ENCODE results near the gene GZMM. TPM values are rescaled to one million over a fixed set of nuclear protein-coding genes. Genes with fewer than 3 reads are reported as not detected.

Gene GZMM
- total RNA-seq, 1 experiment from 2014 or later: not detected

GRCh38 chr19:573519-573825 lies 29.6 kb downstream of the GZMM start:
- ChIA-PET CTCF (no interaction called here), POLR2A (ENCODE audit: unreplicated experiment) (no interaction called here)
- DNase-seq: no peak
- H3F3A ChIP-seq (ENCODE audit: low read length, unreplicated experiment): no peaks in the 10 kb centered on the region
- ATAC-seq: no peak
- H3K9me2 ChIP-seq (replicated peaks; ENCODE audit: low read length): no peaks in the 10 kb centered on the region
- peak overlapping the region; percentile 18; the same call in 1 of the 2 replicates for H3K27ac ChIP-seq (ENCODE audit: low read length)
- no peaks in the 10 kb centered on the region; the same call in 1 of the 2 replicates for H3K36me3 ChIP-seq (ENCODE audit: low read depth, low read length)
- H4K20me1 ChIP-seq (ENCODE audit: low read length): peaks cover 49% of the 10 kb centered on the region
- peak overlapping the region; percentile 93 for H3K4me3 ChIP-seq (ENCODE audit: low read length)
- peaks cover 20% of the 10 kb centered on the region for H3K4me1 ChIP-seq (ENCODE audit: insufficient read depth, low read length)
- H3K4me2 ChIP-seq (ENCODE audit: low read length): peak overlapping the region; percentile 98
- peak overlapping the region; percentile 97 for H3K9ac ChIP-seq (ENCODE audit: low read length)
- no peak overlapping the region for H2AFZ ChIP-seq (ENCODE audit: low read length)
- no peak for TF ChIP-seq EZH2 (IDR thresholded peaks at IDR 0.05; ENCODE audit: low read length, unreplicated experiment)
- TF ChIP-seq CTCF (conservative IDR thresholded peaks at IDR 0.05; ENCODE audit: low read depth, low read length): no peak
- TF ChIP-seq EZH2phosphoT487 (IDR thresholded peaks at IDR 0.05; ENCODE audit: borderline replicate concordance, low read length): no peak
- no TSS peak for BruUV-seq (replicated peaks)
- H3K27me3 ChIP-seq (ENCODE audit: low read length): no peaks in the 10 kb centered on the region
- no peaks in the 10 kb centered on the region for H3K9me3 ChIP-seq (ENCODE audit: low read length)
- peaks cover 60% of the 10 kb centered on the region for H3K79me2 ChIP-seq (ENCODE audit: low read length)
- intact Hi-C loops (cut with micrococcal nuclease): loop anchor here (10.0 kb wide), 1 partner anchor 61 kb away; the partner anchor contains the start of genes FGF22 and POLRMT

- peaks cover 20% of the 10 kb centered on the region for H3K4me1 ChIP-seq (ENCODE audit: insufficient read depth, low read length)
- peak overlapping the region; percentile 54 for H3K9ac ChIP-seq (ENCODE audit: low read length)
- peak overlapping the region; percentile 98 for H3K4me2 ChIP-seq (ENCODE audit: low read length)
- H3K27ac ChIP-seq (ENCODE audit: low read length): peak overlapping the region; percentile 69
- H3K27me3 ChIP-seq (ENCODE audit: low read length): no peaks in the 10 kb centered on the region
- ChIA-PET CTCF (interaction anchor here (0.5 to 0.6 kb wide), 3 partner anchors 12 to 26 kb away, joined by 3 to 8 read pairs (median 3); no protein-coding TSS in a partner anchor), POLR2A (ENCODE audit: unreplicated experiment) (interaction anchor here (0.7 kb wide), 1 partner anchor 101 kb away, joined by 4 read pairs; no protein-coding TSS in a partner anchor)
- H3K79me2 ChIP-seq (ENCODE audit: low read length): peaks cover 74% of the 10 kb centered on the region
- H2AFZ ChIP-seq (ENCODE audit: low read length): no peak overlapping the region
- H4K20me1 ChIP-seq (ENCODE audit: low read length): peaks cover 56% of the 10 kb centered on the region
- ATAC-seq (peak; percentile 18), DNase-seq (peak; percentile 47)
- TF ChIP-seq EZH2phosphoT487 (IDR thresholded peaks at IDR 0.05; ENCODE audit: borderline replicate concordance, low read length): no peak
- no peak for TF ChIP-seq EZH2 (IDR thresholded peaks at IDR 0.05; ENCODE audit: low read length, unreplicated experiment)
- TF ChIP-seq CTCF (conservative IDR thresholded peaks at IDR 0.05; ENCODE audit: low read depth, low read length): no peak
- BruUV-seq (replicated peaks): no TSS peak
- no peaks in the 10 kb centered on the region for H3K9me3 ChIP-seq (ENCODE audit: low read length)
- H3K4me3 ChIP-seq (ENCODE audit: low read length): peak overlapping the region; percentile 93
- no peaks in the 10 kb centered on the region for H3K9me2 ChIP-seq (replicated peaks; ENCODE audit: low read length)
- no peaks in the 10 kb centered on the region; the same call in 1 of the 2 replicates for H3K36me3 ChIP-seq (ENCODE audit: low read depth, low read length)
- intact Hi-C loops (cut with micrococcal nuclease): loop anchor here (10.0 kb wide), 1 partner anchor 60 kb away; the partner anchor contains the start of genes FGF22 and POLRMT
- H3F3A ChIP-seq (ENCODE audit: low read length, unreplicated experiment): no peaks in the 10 kb centered on the region
Observed at GRCh38 chr19:574658-575526, 31.0 kb downstream of the GZMM start.

Data from PC-3 (cell line).